ENCODE measurements around the gene MCF2L2. TPM values are rescaled to one million over a fixed set of nuclear protein-coding genes. Genes with fewer than 3 reads are reported as not detected.

The MCF2L2 gene
- total and polyA plus RNA-seq, 3 donors from 2014 or later = 6.8 to 24.2 (median 14.6) TPM

DNA sequence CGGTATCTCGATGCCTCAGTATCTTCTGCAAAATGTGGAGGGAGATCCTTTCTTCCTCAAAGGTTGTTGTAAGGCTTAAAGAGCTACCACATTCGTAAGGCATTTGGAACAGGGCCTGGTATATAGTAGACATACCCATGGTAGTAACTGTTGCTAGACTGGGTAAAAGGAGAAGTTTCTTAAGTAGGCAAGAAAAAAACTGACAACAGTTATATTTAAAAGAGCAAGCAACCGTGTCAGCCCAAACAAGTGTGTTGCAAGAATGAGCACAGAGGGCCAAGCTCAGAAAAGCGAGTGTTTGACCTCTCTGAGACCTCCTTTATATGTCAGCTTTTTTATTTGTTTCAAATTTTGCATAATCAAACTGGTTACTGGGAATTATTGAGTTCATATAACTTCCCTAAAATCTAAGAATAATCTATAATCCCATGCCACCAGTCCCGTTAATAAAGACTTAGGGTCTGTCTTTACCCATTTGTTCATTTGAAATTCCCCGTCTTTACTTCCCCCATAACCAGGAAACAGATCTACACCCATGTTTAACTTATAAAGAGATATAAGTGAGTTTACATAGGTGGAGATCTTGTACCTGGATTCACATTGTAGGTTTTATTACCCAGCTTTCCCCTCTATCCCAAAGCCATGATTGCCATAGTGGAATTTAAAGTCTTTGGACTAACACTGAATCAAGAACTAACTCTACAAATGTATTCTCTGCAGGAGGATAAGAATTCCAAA is 168.1 kb downstream of the MCF2L2 start:
- WGBS, 2 donors = 76 to 82% methylated on average over 6 to 7 of the region's 7 CpGs
- H3K27ac ChIP-seq = no peak overlapping the region
- TF ChIP-seq POLR2A (IDR thresholded peaks at IDR 0.05) = no peak
- TF ChIP-seq, protein P1, sequence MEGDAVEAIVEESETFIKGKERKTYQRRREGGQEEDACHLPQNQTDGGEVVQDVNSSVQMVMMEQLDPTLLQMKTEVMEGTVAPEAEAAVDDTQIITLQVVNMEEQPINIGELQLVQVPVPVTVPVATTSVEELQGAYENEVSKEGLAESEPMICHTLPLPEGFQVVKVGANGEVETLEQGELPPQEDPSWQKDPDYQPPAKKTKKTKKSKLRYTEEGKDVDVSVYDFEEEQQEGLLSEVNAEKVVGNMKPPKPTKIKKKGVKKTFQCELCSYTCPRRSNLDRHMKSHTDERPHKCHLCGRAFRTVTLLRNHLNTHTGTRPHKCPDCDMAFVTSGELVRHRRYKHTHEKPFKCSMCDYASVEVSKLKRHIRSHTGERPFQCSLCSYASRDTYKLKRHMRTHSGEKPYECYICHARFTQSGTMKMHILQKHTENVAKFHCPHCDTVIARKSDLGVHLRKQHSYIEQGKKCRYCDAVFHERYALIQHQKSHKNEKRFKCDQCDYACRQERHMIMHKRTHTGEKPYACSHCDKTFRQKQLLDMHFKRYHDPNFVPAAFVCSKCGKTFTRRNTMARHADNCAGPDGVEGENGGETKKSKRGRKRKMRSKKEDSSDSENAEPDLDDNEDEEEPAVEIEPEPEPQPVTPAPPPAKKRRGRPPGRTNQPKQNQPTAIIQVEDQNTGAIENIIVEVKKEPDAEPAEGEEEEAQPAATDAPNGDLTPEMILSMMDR (IDR thresholded peaks at IDR 0.05) = no peak
- H3K27me3 ChIP-seq = no peaks in the 10 kb centered on the region
- no peak for DNase-seq
- H3K4me1 ChIP-seq = peaks cover 12% of the 10 kb centered on the region
- no peaks in the 10 kb centered on the region for H3K9me3 ChIP-seq
- H3K4me3 ChIP-seq = no peak overlapping the region
- H3K36me3 ChIP-seq (ENCODE audit: low read depth, missing control alignments) = no peaks in the 10 kb centered on the region
- intact Hi-C loops (cut with DNase I; ENCODE audit: low total_unique reads) = no loop called here

DNA sequence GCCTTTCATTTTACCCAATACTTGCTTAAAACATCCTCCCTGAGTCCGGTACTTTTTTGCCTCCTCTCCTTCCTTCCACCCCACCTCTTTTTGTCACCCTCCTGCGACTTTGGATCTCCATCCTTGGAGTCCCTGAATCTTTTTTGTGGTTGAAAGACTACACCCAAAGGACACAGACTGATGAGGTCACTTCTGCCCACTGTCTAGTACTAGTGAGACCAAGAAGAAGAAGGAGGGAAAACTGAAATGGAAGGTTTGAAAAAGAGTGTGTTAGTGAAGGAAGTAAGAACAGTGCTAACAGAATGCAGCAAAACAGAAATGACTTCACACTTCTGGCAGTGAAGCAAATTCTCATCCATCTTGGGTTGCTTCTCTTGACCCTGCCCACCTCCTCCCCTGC is 168.8 kb downstream of the MCF2L2 start:
- Histone ChIP-seq H3K4me1 (peaks cover 4% of the 10 kb centered on the region), H3K27me3 (no peaks in the 10 kb centered on the region), H3K4me3 (no peak overlapping the region), H3K9me3 (no peaks in the 10 kb centered on the region), H3K36me3 (ENCODE audit: low read depth, missing control alignments) (no peaks in the 10 kb centered on the region), H3K27ac (no peak overlapping the region)
- DNase-seq = no peak
- intact Hi-C loops (cut with DNase I; ENCODE audit: low total_unique reads) = no loop called here
- WGBS, 2 donors = 64 to 81% methylated on average over 2 of the region's 2 CpGs
- TF ChIP-seq, protein P1 (IDR thresholded peaks at IDR 0.05) = no peak
- TF ChIP-seq POLR2A (IDR thresholded peaks at IDR 0.05) = no peak

DNA sequence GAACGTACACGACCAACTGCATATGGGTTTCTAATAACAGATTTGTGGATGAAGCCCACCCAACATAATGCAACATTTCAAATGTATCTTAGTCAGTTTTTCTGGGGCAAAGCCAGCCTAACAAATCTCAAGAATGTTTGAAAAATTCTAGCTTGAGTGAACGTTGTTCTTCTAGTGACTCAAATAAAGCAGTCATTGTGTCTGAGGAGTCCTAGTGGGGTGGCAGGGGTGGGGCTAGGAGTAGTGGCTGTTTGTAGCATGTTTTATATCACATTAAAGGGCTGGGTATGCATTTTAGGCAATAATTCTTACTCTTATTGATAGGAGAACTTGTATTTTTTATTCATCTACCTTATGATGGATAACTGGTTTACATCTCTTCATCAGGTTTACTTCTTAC is 169.3 kb downstream of the MCF2L2 start:
- intact Hi-C loops (cut with DNase I; ENCODE audit: low total_unique reads) = no loop called here
- WGBS, 2 donors = 73 to 79% methylated on average over 3 of the region's 3 CpGs
- peak; percentile 68 for DNase-seq
- no peaks in the 10 kb centered on the region for H3K27me3 ChIP-seq
- H3K9me3 ChIP-seq = no peaks in the 10 kb centered on the region
- TF ChIP-seq, protein P1 (IDR thresholded peaks at IDR 0.05) = no peak
- no peak for TF ChIP-seq POLR2A (IDR thresholded peaks at IDR 0.05)
- no peak overlapping the region for H3K4me3 ChIP-seq
- H3K4me1 ChIP-seq = peaks cover 3% of the 10 kb centered on the region
- H3K27ac ChIP-seq = no peak overlapping the region
- H3K36me3 ChIP-seq (ENCODE audit: low read depth, missing control alignments) = no peaks in the 10 kb centered on the region

DNA sequence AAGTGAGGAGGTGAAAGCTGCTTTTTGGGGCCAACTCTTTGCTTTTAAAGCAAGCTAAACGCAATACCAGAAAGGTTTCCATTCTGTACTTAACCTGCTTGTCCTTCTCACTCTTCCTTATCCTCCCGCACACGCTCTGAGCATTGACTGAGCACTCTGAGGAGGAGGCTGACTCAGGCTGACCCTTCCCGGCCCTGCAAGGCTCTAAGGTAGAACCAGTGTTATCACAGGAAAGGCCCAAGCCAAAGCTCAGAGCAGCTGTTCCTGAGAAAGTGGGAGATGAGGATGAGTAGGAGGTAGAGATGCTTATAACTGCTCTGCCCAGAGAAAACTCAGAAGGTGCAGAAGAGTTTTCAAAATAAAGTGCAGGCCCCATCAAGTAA is 173.1 kb downstream of the MCF2L2 start:
- H3K27ac ChIP-seq = peak overlapping the region in 1 of 2 donors; percentile 90
- H3K4me1 ChIP-seq = peaks cover 3% of the 10 kb centered on the region
- no peaks in the 10 kb centered on the region for H3K9me3 ChIP-seq
- intact Hi-C loops (cut with DNase I; ENCODE audit: low total_unique reads) = no loop called here
- H3K36me3 ChIP-seq (ENCODE audit: low read depth, missing control alignments) = no peaks in the 10 kb centered on the region
- DNase-seq = peak; percentile 34
- TF ChIP-seq, protein P1 (IDR thresholded peaks at IDR 0.05) = no peak
- H3K27me3 ChIP-seq = no peaks in the 10 kb centered on the region
- peak overlapping the region in 1 of 2 donors; percentile 77 for H3K4me3 ChIP-seq
- WGBS, 2 donors = 41 to 57% methylated on average over 4 of the region's 4 CpGs
